K562 treated with DMSO at 1 percent for 4 hours (cell line): ENCODE measurements around the gene TNFRSF1B. TPM values are rescaled to one million over a fixed set of nuclear protein-coding genes. Genes with fewer than 3 reads are reported as not detected.

Experiments used
- total RNA-seq: library from RNA; unstranded; fragments of 300-600 nt; gene quantifications from 2 replicates; pipeline ENCODE4 v1.2.3, GENCODE V29; 2022; ENCODE audit not compliant: insufficient read depth

The TNFRSF1B gene
- 41.9 and 56.8 TPM in 2 replicates for total RNA-seq

DNA sequence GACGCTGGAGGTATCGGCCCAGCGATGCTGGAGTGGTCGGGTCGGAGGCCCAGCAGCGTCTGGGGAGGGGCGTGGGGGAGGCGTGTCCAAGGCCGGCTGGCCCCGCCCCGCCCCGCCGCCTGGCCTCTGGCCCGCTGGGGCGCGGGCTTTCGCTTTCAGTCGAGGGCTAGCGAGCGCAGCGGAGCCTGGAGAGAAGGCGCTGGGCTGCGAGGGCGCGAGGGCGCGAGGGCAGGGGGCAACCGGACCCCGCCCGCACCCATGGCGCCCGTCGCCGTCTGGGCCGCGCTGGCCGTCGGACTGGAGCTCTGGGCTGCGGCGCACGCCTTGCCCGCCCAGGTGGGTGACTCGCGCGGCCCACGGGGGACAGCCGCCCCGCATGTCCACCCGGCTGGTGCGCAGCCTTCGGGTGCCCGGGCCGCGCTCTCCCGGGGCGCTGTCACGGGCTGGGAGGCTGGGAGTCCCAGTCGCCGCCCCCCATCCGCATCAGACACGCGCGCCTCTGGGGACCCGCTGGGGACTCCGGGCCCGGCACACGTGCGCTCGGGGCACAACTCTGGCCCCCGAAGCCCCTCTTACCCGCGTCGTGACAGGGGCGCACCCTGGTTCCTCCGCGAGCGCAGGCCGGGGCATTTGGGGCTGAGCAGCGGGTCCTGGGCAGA is at the start of gene TNFRSF1B:
Gene TNFRSF1B, plus strand, starts transcription at position 158 of the 659 bp plus-strand sequence. Its CDS starts 101 bp downstream, at position 259.

DNA sequence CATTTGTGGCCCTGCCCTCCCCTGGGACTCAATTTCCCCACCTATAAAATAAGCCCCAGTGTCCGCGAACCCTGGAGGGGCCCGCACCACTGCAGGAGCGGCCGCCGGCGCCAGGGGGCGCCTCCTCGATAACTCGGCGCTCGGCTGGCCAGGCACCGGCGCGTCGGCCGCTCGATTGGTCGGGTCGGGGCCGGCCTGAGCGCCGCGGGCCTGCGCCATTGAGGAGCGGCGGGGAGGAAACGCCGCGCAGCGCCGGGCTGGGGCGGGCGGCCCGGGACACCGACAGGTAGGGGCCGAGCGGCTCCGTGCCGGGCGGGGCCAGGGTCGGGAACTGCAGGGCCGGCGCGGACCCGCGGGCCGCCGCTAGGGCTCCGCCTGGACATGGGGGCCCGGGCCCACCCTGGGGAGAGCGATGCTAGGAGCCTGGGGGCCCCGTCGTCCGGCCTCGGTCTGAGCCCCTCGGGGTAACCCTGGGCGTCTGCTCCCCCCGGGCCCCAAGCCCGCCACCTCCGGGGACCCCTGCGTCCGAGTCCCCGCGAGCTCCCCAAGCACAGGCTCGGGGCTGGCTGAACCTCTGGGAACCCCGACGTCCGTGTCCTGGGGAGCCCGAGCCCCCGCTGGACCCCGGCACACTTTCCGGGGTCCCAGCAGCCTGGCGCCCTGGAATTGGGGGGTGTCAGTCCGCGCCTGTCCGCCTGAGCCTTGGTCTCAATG is 63.2 kb downstream of the TNFRSF1B start, which contains the start of gene VPS13D:
Gene VPS13D, plus strand, starts transcription at position 196 of the 714 bp plus-strand sequence. CDS start 4,237 bp downstream, outside the sequence.

Other genes with a start within 250 kb of the TNFRSF1B start
- gene KIAA2013, start 240.6 kb upstream of the TNFRSF1B start, total RNA-seq = 120 and 137 TPM in 2 replicates
- 130 and 131 TPM in 2 replicates for gene PLOD1, start 232.3 kb upstream of the TNFRSF1B start, total RNA-seq
- gene MFN2, start 186.5 kb upstream of the TNFRSF1B start, total RNA-seq = 78.0 and 79.2 TPM in 2 replicates
- 114 and 127 TPM in 2 replicates for gene MIIP, start 147.5 kb upstream of the TNFRSF1B start, total RNA-seq
- gene TNFRSF8, start 103.7 kb upstream of the TNFRSF1B start, total RNA-seq = 11.9 and 14.9 TPM in 2 replicates
- gene VPS13D, start 63.0 kb downstream of the TNFRSF1B start, total RNA-seq = 33.8 and 43.7 TPM in 2 replicates